ENCODE measurements around the gene ACTR3C. TPM values are rescaled to one million over a fixed set of nuclear protein-coding genes. Genes with fewer than 3 reads are reported as not detected.
A peak's percentile ranks its signal among the peaks of the same experiment; 100 is the strongest.

Gene ACTR3C
- total RNA-seq, 1 donor from 2014 or later = not detected

GRCh38 chr7:150371131-150371995 lies 48.0 kb upstream of the ACTR3C start:
- no peak overlapping the region for H3K9ac ChIP-seq
- no peak for TF ChIP-seq CTCF (IDR thresholded peaks at IDR 0.05)
- TF ChIP-seq EZH2 (IDR thresholded peaks at IDR 0.05) = no peak
- TF ChIP-seq EZH2phosphoT487 (IDR thresholded peaks at IDR 0.05) = no peak

GRCh38 chr7:150370612-150371071 lies 47.3 kb upstream of the ACTR3C start:
- peak overlapping the region; percentile 88 for H3K27ac Mint-ChIP-seq
- peak overlapping the region; percentile 96 for H3K4me3 Mint-ChIP-seq
- Histone ChIP-seq H3K27me3 (no peaks in the 10 kb centered on the region), H3K79me2 (ENCODE audit: low read depth) (peaks cover 55% of the 10 kb centered on the region), H3K27ac (no peak overlapping the region), H3K4me1 (peaks cover 19% of the 10 kb centered on the region), H3K9ac (no peak overlapping the region), H2AFZ (replicated peaks) (no peak overlapping the region), H3K4me2 (peak overlapping the region; percentile 96), H3F3A (ENCODE audit: low read depth) (peaks cover 36% of the 10 kb centered on the region), H3K36me3 (no peaks in the 10 kb centered on the region), H3K4me3 (no peak overlapping the region), H4K20me1 (ENCODE audit: low read depth) (peaks cover 12% of the 10 kb centered on the region), H3K9me3 (ENCODE audit: low read depth) (no peaks in the 10 kb centered on the region)
- H3K36me3 Mint-ChIP-seq = peaks cover 17% of the 10 kb centered on the region
- peaks cover 56% of the 10 kb centered on the region for H3K4me1 Mint-ChIP-seq
- H3K9me3 Mint-ChIP-seq = no peaks in the 10 kb centered on the region
- H3K27me3 Mint-ChIP-seq (ENCODE audit: insufficient read depth, low read depth) = peaks cover 3% of the 10 kb centered on the region
- TF ChIP-seq EZH2phosphoT487 (IDR thresholded peaks at IDR 0.05) = no peak
- no peak for TF ChIP-seq EZH2 (IDR thresholded peaks at IDR 0.05)
- TF ChIP-seq CTCF (IDR thresholded peaks at IDR 0.05) = no peak
- peak; percentile 1 for DNase-seq (ENCODE audit: low spot score)

More at GRCh38 chr7:150371131-150371995, 48.0 kb upstream of the ACTR3C start:
- DNase-seq (ENCODE audit: low spot score) = no peak
- H3F3A ChIP-seq (ENCODE audit: low read depth) = peaks cover 29% of the 10 kb centered on the region
- H3K79me2 ChIP-seq (ENCODE audit: low read depth) = peaks cover 55% of the 10 kb centered on the region
- H3K36me3 Mint-ChIP-seq = peaks cover 23% of the 10 kb centered on the region
- no peak overlapping the region for H3K27ac ChIP-seq
- no peak overlapping the region for H3K4me2 ChIP-seq
- H3K4me3 ChIP-seq = no peak overlapping the region
- no peaks in the 10 kb centered on the region for H3K27me3 ChIP-seq
- peaks cover 3% of the 10 kb centered on the region for H3K27me3 Mint-ChIP-seq (ENCODE audit: insufficient read depth, low read depth)
- no peak overlapping the region for H2AFZ ChIP-seq (replicated peaks)
- no peak overlapping the region for H3K27ac Mint-ChIP-seq
- no peaks in the 10 kb centered on the region for H3K9me3 ChIP-seq (ENCODE audit: low read depth)
- peaks cover 56% of the 10 kb centered on the region for H3K4me1 Mint-ChIP-seq
- H3K4me3 Mint-ChIP-seq = peak overlapping the region; percentile 60
- H3K4me1 ChIP-seq = peaks cover 19% of the 10 kb centered on the region
- peaks cover 19% of the 10 kb centered on the region for H4K20me1 ChIP-seq (ENCODE audit: low read depth)
- H3K36me3 ChIP-seq = no peaks in the 10 kb centered on the region
- no peaks in the 10 kb centered on the region for H3K9me3 Mint-ChIP-seq

- H3K27ac ChIP-seq = peak overlapping the region; percentile 95
- H3K79me2 ChIP-seq (ENCODE audit: low read depth) = peaks cover 55% of the 10 kb centered on the region
- H3K36me3 ChIP-seq = no peaks in the 10 kb centered on the region
- peaks cover 36% of the 10 kb centered on the region for H3F3A ChIP-seq (ENCODE audit: low read depth)
- H3K9me3 ChIP-seq (ENCODE audit: low read depth) = no peaks in the 10 kb centered on the region
- no peak overlapping the region for H2AFZ ChIP-seq (replicated peaks)
- Mint-ChIP-seq H3K9me3 (no peaks in the 10 kb centered on the region), H3K27ac (peak overlapping the region; percentile 98), H3K36me3 (peaks cover 17% of the 10 kb centered on the region), H3K27me3 (ENCODE audit: insufficient read depth, low read depth) (peaks cover 3% of the 10 kb centered on the region), H3K4me1 (peaks cover 57% of the 10 kb centered on the region), H3K4me3 (peak overlapping the region; percentile 96)
- peak overlapping the region; percentile 43 for H3K9ac ChIP-seq
- H3K27me3 ChIP-seq = no peaks in the 10 kb centered on the region
- peaks cover 12% of the 10 kb centered on the region for H4K20me1 ChIP-seq (ENCODE audit: low read depth)
- peak overlapping the region; percentile 79 for H3K4me3 ChIP-seq
- peak; percentile 6 for DNase-seq (ENCODE audit: low spot score)
- H3K4me2 ChIP-seq = peak overlapping the region; percentile 96
- TF ChIP-seq EZH2 (IDR thresholded peaks at IDR 0.05) = no peak
- no peak for TF ChIP-seq EZH2phosphoT487 (IDR thresholded peaks at IDR 0.05)
- peaks cover 19% of the 10 kb centered on the region for H3K4me1 ChIP-seq
Observed at GRCh38 chr7:150369748-150370501, 46.6 kb upstream of the ACTR3C start.
